ENCODE results near the gene DUSP10. TPM values are rescaled to one million over a fixed set of nuclear protein-coding genes. Genes with fewer than 3 reads are reported as not detected.

The DUSP10 gene
- total RNA-seq, 1 experiment from 2014 or later, result 2.0 TPM

- Mint-ChIP-seq H3K27me3 (ENCODE audit: insufficient read depth, unreplicated experiment) (peaks cover 9% of the 10 kb centered on the region), H3K4me1 (ENCODE audit: low read depth, unreplicated experiment) (no peaks in the 10 kb centered on the region), H3K27ac (ENCODE audit: unreplicated experiment) (no peak overlapping the region), H3K9me3 (ENCODE audit: unreplicated experiment) (no peaks in the 10 kb centered on the region), H3K4me3 (ENCODE audit: unreplicated experiment) (no peak overlapping the region), H3K36me3 (ENCODE audit: insufficient read depth, unreplicated experiment) (no peaks in the 10 kb centered on the region)
- Histone ChIP-seq H3K36me3 (ENCODE audit: control insufficient read depth, insufficient read depth, low read length) (no peaks in the 10 kb centered on the region), H3K4me1 (no peaks in the 10 kb centered on the region), H3K9me3 (no peaks in the 10 kb centered on the region), H3K4me3 (ENCODE audit: low read depth, low read length) (no peak overlapping the region), H3K27me3 (replicated peaks; ENCODE audit: control insufficient read depth, insufficient read depth, low read length) (no peaks in the 10 kb centered on the region)
- POLR2A ChIA-PET, result no interaction called here
- no peak for TF ChIP-seq CTCF (IDR thresholded peaks at IDR 0.05; ENCODE audit: insufficient read depth in 1 of 2, low read depth in 1 of 2, low read length in 1 of 2, severe bottlenecking in 1 of 2, unreplicated experiment in 1 of 2)
- CTCF ChIA-PET, result no interaction called here
- no TSS peak for BruUV-seq (replicated peaks)
- DNase-seq, result no peak
- intact Hi-C loops (cut with micrococcal nuclease; ENCODE audit: unreplicated experiment), result no loop called here
These were observed 42.0 kb upstream of the DUSP10 start for GRCh38 chr1:221783936-221784335.

- peaks cover 9% of the 10 kb centered on the region for H3K27me3 Mint-ChIP-seq (ENCODE audit: insufficient read depth, unreplicated experiment)
- no peaks in the 10 kb centered on the region for H3K4me1 Mint-ChIP-seq (ENCODE audit: low read depth, unreplicated experiment)
- no peaks in the 10 kb centered on the region for H3K4me1 ChIP-seq
- no TSS peak for BruUV-seq (replicated peaks)
- DNase-seq, result no peak
- H3K27ac Mint-ChIP-seq (ENCODE audit: unreplicated experiment), result no peak overlapping the region
- intact Hi-C loops (cut with micrococcal nuclease; ENCODE audit: unreplicated experiment), result no loop called here
- H3K9me3 Mint-ChIP-seq (ENCODE audit: unreplicated experiment), result no peaks in the 10 kb centered on the region
- H3K4me3 Mint-ChIP-seq (ENCODE audit: unreplicated experiment), result no peak overlapping the region
- no peak overlapping the region for H3K4me3 ChIP-seq (ENCODE audit: low read depth, low read length)
- no peaks in the 10 kb centered on the region for H3K36me3 Mint-ChIP-seq (ENCODE audit: insufficient read depth, unreplicated experiment)
- no peak for TF ChIP-seq CTCF (IDR thresholded peaks at IDR 0.05; ENCODE audit: insufficient read depth in 1 of 2, low read depth in 1 of 2, low read length in 1 of 2, severe bottlenecking in 1 of 2, unreplicated experiment in 1 of 2)
- CTCF ChIA-PET, result no interaction called here
- no peaks in the 10 kb centered on the region for H3K9me3 ChIP-seq
- no peaks in the 10 kb centered on the region for H3K27me3 ChIP-seq (replicated peaks; ENCODE audit: control insufficient read depth, insufficient read depth, low read length)
- H3K36me3 ChIP-seq (ENCODE audit: control insufficient read depth, insufficient read depth, low read length), result no peaks in the 10 kb centered on the region
- POLR2A ChIA-PET, result no interaction called here
These were observed 41.5 kb upstream of the DUSP10 start for GRCh38 chr1:221783437-221783836.

- H3K27me3 ChIP-seq (replicated peaks; ENCODE audit: control insufficient read depth, insufficient read depth, low read length), result no peaks in the 10 kb centered on the region
- no peaks in the 10 kb centered on the region for H3K36me3 ChIP-seq (ENCODE audit: control insufficient read depth, insufficient read depth, low read length)
- no peaks in the 10 kb centered on the region for H3K9me3 ChIP-seq
- Mint-ChIP-seq H3K36me3 (ENCODE audit: insufficient read depth, unreplicated experiment) (no peaks in the 10 kb centered on the region), H3K9me3 (ENCODE audit: unreplicated experiment) (no peaks in the 10 kb centered on the region), H3K4me3 (ENCODE audit: unreplicated experiment) (no peak overlapping the region), H3K27me3 (ENCODE audit: insufficient read depth, unreplicated experiment) (peaks cover 9% of the 10 kb centered on the region), H3K27ac (ENCODE audit: unreplicated experiment) (no peak overlapping the region), H3K4me1 (ENCODE audit: low read depth, unreplicated experiment) (no peaks in the 10 kb centered on the region)
- intact Hi-C loops (cut with micrococcal nuclease; ENCODE audit: unreplicated experiment), result no loop called here
- H3K4me3 ChIP-seq (ENCODE audit: low read depth, low read length), result no peak overlapping the region
- no peak for TF ChIP-seq CTCF (IDR thresholded peaks at IDR 0.05; ENCODE audit: insufficient read depth in 1 of 2, low read depth in 1 of 2, low read length in 1 of 2, severe bottlenecking in 1 of 2, unreplicated experiment in 1 of 2)
- H3K4me1 ChIP-seq, result no peaks in the 10 kb centered on the region
- DNase-seq, result no peak
- ChIA-PET CTCF (no interaction called here), POLR2A (no interaction called here)
- BruUV-seq (replicated peaks), result no TSS peak
These were observed 41.1 kb upstream of the DUSP10 start for GRCh38 chr1:221782970-221783369.

Data from Caco-2 (cell line).